H1 (cell line): ENCODE measurements around the gene KLHL26. TPM values are rescaled to one million over a fixed set of nuclear protein-coding genes. Genes with fewer than 3 reads are reported as not detected.

Experiments
- CHD1 ChIP-seq: IDR thresholded peaks from 2 replicates; pipeline ENCODE4 v1.6.1; 2012; ENCODE audit warnings: low read depth, low read length, improper control_type of control experiment
- KDM5A ChIP-seq: fragments of 200-600 bp; IDR thresholded peaks from 2 replicates; pipeline ENCODE4 v1.7.1; 2012; ENCODE audit warnings: mild to moderate bottlenecking, low read length, inconsistent platforms, mixed read lengths
- NRF1 ChIP-seq: IDR thresholded peaks from 2 replicates; pipeline ENCODE4 v1.6.1; 2011; ENCODE audit warnings: mild to moderate bottlenecking, low read depth, low read length, improper control_type of control experiment
- RFX5 ChIP-seq: IDR thresholded peaks from 2 replicates; pipeline ENCODE4 v1.6.1; 2011; ENCODE audit warnings: low read depth, low read length, improper control_type of control experiment, borderline replicate concordance
- SIN3A ChIP-seq, 2 experiments: IDR thresholded peaks in 1 of 2; conservative IDR thresholded peaks in 1 of 2; 2 replicates each; pipeline ENCODE4 v1.6.1; 2011 to 2012; ENCODE audit warnings: low read length in 2 of 2, improper control_type of control experiment in 1 of 2, low read depth in 1 of 2, mild to moderate bottlenecking in 1 of 2
- SIRT6 ChIP-seq: IDR thresholded peaks from one replicate; pipeline ENCODE4 v1.7.1; 2012; ENCODE audit warnings: low read length, inconsistent platforms
- polyA plus RNA-seq, 7 experiments: library from polyadenylated mRNA; depleted of rRNA in 3 of 7; stranded (reverse) in 5 of 7; unstranded in 2 of 7; fragments of >200 nt in 5 of 7; fragments of 200-250 nt in 2 of 7; gene quantifications; 1 replicate in 5 of 7; 2 replicates in 1 of 7; 4 replicates in 1 of 7; pipeline versions ENCODE4 v1.2.1 to v1.2.3, GENCODE V29; 2011 to 2013; ENCODE audit warnings: missing spikeins in 2 of 7, mixed read lengths in 2 of 7
- total RNA-seq: library from RNA; stranded (reverse); fragmentation: NEBNext Ultra II Directional; extraction: Animal tissue kit (Norgen Biotek cat#: 25700); gene quantifications from 2 replicates; pipeline ENCODE4 v1.2.1, GENCODE V29; 2021

KLHL26 gene
- total and polyA plus RNA-seq, 2 of the 8 experiments (the other 6 are each of a cell fraction or from before 2014, with no cell fraction given), result 2.2 to 8.8 TPM

DNA sequence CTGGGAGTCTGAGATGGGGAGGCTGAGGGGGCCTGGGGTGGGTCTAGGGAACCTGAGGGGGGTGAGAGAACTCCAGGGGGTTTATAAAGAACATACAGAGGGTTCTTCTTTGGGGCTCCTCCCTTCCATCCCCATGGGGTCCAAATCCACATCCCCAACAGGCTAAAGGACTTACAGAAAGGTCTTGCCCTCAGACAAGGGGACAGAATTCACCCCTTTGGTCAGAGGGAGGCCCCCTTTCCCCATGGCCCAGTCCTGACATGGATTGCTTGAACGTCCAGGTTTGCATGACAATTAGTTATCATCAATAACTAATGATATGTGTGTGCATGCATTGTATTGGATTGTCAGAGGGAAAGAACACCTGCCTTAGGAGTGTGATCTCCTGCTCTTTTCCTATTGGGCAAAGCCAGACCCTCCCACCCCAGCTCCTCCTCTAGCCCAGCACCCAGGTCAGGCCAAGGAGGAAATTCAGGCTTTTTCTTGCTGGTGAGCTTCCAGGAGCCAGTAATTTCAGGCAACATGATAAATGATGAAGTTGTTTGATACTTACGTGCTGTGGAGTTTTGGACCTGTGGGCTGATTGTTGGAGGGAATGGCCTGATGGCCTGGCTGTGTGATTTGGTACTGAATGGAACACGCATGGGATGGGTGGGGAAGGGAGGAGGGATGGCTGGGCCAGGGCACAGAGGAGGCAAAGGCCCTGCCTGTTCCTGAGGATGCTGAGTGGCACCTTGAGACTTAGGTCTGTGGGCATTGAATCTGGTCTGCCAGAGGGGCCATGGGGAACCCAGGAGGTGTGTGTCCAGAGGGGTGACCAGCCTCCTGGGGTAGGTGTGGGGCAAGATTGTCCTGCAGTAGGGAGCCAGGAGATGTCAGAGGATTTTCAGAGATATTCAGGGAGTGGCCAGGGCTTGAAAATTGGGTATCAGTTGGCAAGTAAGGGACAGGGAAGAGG, 1.1 kb downstream of the KLHL26 start (continued):
- no peak for TF ChIP-seq SIN3A (conservative IDR thresholded peaks at IDR 0.05 in 1 of 2, IDR thresholded peaks at IDR 0.05 in 1 of 2; ENCODE audit: low read depth in 1 of 2, low read length in 2 of 2)
- TF ChIP-seq SIRT6, result no peak
- TF ChIP-seq KDM5A, result no peak
- no peak for TF ChIP-seq CHD1
- TF ChIP-seq NRF1, result no peak
- TF ChIP-seq RFX5, result no peak
